ENCODE measurements around the gene TRAM2.

The TRAM2 gene

DNA sequence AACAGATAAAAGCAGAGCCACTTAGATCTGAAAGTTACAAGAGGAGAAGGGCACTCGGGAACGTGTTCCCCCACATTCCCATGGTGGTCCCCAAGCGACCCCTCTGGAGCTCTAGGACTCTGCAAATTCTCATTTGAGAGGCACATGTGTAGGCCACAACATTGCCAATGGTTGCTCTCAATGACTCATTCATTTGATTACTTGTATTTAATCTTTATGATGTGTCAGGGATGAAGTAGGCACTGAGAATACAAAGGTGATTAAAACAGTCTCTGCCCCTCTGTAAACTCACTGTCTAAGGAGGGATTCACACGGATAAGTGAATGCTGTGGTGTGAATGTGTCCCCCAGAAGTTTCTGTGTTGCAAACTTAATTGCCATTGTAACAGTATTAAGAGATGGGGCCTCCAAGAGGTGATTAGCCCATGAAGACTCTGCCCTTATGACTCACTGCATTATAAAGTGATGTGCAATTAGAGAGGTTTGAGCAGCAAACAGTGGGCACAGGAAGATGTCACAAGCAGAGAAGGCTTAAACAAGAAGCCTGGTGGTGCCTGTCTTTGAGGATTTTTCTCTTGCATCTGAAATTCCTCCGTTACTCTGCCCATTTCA lies 34.0 kb upstream of the TRAM2 start:
- H2AFZ ChIP-seq (ENCODE audit: low read length), result no peak overlapping the region
- peak overlapping the region; percentile 31 for H3K4me2 ChIP-seq (ENCODE audit: low read depth, low read length, poor library complexity, severe bottlenecking)
- no peaks in the 10 kb centered on the region for H3K27me3 ChIP-seq (ENCODE audit: insufficient read depth, low read length, poor library complexity, severe bottlenecking)
- no peaks in the 10 kb centered on the region for H3K9me2 ChIP-seq (replicated peaks; ENCODE audit: low read depth, low read length)
- peak overlapping the region; percentile 34 for H3K9ac ChIP-seq (ENCODE audit: low read depth, low read length, poor library complexity, severe bottlenecking)
- H3K4me3 ChIP-seq (ENCODE audit: low read length, poor library complexity, severe bottlenecking), result no peak overlapping the region
- peaks cover 44% of the 10 kb centered on the region for H3K4me1 ChIP-seq (ENCODE audit: insufficient read depth, low read length, poor library complexity, severe bottlenecking)
- no peaks in the 10 kb centered on the region for H3K9me3 ChIP-seq (ENCODE audit: insufficient read depth, low read depth, low read length)
- H3K79me2 ChIP-seq (ENCODE audit: insufficient read depth, low read length), result no peaks in the 10 kb centered on the region
- no peaks in the 10 kb centered on the region for H3F3A ChIP-seq (ENCODE audit: low read depth)
- no peaks in the 10 kb centered on the region for H3K36me3 ChIP-seq (ENCODE audit: insufficient read depth, low read length)
- TF ChIP-seq EZH2phosphoT487 (IDR thresholded peaks at IDR 0.05; ENCODE audit: borderline replicate concordance), result no peak
- TF ChIP-seq, protein P1, sequence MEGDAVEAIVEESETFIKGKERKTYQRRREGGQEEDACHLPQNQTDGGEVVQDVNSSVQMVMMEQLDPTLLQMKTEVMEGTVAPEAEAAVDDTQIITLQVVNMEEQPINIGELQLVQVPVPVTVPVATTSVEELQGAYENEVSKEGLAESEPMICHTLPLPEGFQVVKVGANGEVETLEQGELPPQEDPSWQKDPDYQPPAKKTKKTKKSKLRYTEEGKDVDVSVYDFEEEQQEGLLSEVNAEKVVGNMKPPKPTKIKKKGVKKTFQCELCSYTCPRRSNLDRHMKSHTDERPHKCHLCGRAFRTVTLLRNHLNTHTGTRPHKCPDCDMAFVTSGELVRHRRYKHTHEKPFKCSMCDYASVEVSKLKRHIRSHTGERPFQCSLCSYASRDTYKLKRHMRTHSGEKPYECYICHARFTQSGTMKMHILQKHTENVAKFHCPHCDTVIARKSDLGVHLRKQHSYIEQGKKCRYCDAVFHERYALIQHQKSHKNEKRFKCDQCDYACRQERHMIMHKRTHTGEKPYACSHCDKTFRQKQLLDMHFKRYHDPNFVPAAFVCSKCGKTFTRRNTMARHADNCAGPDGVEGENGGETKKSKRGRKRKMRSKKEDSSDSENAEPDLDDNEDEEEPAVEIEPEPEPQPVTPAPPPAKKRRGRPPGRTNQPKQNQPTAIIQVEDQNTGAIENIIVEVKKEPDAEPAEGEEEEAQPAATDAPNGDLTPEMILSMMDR (conservative IDR thresholded peaks at IDR 0.05; ENCODE audit: low read length), result no peak
- no peaks in the 10 kb centered on the region for H4K20me1 ChIP-seq (ENCODE audit: insufficient read depth, low read length, poor library complexity, severe bottlenecking)

DNA sequence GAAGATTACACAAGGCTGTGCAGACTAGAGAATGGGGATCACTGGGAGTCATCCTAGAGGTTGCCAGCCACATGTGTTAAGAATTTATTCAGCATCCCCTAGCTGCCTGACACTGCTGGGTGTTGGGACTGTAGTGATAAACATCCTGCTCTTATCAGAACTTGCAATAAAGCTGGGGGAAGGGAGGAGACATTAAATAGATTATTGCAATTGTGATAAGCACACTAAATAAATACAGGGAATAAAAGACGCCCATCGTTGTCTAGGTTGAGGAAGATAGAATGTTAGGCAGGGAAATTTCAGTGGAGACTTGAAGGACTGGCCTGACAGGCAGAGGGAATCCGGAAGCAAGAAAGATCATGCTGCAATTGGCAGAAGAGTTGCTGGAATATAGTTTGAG lies 33.2 kb upstream of the TRAM2 start:
- Histone ChIP-seq H3K79me2 (ENCODE audit: insufficient read depth, low read length) (no peaks in the 10 kb centered on the region), H2AFZ (ENCODE audit: low read length) (no peak overlapping the region), H3F3A (ENCODE audit: low read depth) (no peaks in the 10 kb centered on the region), H4K20me1 (ENCODE audit: insufficient read depth, low read length, poor library complexity, severe bottlenecking) (no peaks in the 10 kb centered on the region), H3K36me3 (ENCODE audit: insufficient read depth, low read length) (no peaks in the 10 kb centered on the region), H3K9ac (ENCODE audit: low read depth, low read length, poor library complexity, severe bottlenecking) (no peak overlapping the region), H3K4me3 (ENCODE audit: low read length, poor library complexity, severe bottlenecking) (no peak overlapping the region), H3K9me2 (replicated peaks; ENCODE audit: low read depth, low read length) (no peaks in the 10 kb centered on the region), H3K9me3 (ENCODE audit: insufficient read depth, low read depth, low read length) (no peaks in the 10 kb centered on the region), H3K27me3 (ENCODE audit: insufficient read depth, low read length, poor library complexity, severe bottlenecking) (no peaks in the 10 kb centered on the region), H3K4me2 (ENCODE audit: low read depth, low read length, poor library complexity, severe bottlenecking) (no peak overlapping the region), H3K4me1 (ENCODE audit: insufficient read depth, low read length, poor library complexity, severe bottlenecking) (peaks cover 47% of the 10 kb centered on the region)
- TF ChIP-seq, protein P1 (conservative IDR thresholded peaks at IDR 0.05; ENCODE audit: low read length), result no peak
- TF ChIP-seq EZH2phosphoT487 (IDR thresholded peaks at IDR 0.05; ENCODE audit: borderline replicate concordance), result no peak

DNA sequence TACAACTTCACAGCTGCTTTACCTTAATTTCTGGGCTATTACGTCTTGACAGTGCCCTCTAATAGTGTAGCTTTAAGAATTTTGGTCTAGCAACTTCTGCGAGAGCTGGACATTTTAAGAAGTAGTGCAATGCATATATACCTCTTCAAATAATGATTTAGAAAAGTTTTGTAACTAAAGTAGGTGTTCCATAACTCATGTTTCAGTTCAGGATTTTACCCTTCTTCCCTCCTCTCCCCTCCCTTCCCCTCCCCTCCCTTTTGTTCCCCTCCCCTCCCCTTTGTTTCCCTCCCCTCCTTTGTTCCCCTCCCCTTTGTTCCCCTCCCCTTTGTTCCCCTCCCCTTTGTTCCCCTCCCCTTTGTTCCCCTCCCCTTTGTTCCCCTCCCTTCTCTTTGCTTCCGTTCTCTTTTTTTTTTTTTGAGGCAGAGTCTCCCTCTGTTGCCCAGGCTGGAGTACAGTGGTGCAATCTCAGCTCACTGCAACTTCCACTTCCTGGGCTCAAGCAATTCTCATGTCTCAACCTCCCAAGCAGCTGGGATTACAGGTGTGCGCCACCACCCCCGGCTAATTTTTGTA lies 28.8 kb upstream of the TRAM2 start:
- H3F3A ChIP-seq (ENCODE audit: low read depth), result no peaks in the 10 kb centered on the region
- H3K9me2 ChIP-seq (replicated peaks; ENCODE audit: low read depth, low read length), result no peaks in the 10 kb centered on the region
- H3K9me3 ChIP-seq (ENCODE audit: insufficient read depth, low read depth, low read length), result no peaks in the 10 kb centered on the region
- no peaks in the 10 kb centered on the region for H3K79me2 ChIP-seq (ENCODE audit: insufficient read depth, low read length)
- no peak for TF ChIP-seq EZH2phosphoT487 (IDR thresholded peaks at IDR 0.05; ENCODE audit: borderline replicate concordance)
- TF ChIP-seq, protein P1 (conservative IDR thresholded peaks at IDR 0.05; ENCODE audit: low read length), result no peak
- H3K36me3 ChIP-seq (ENCODE audit: insufficient read depth, low read length), result no peaks in the 10 kb centered on the region
- no peak overlapping the region for H3K9ac ChIP-seq (ENCODE audit: low read depth, low read length, poor library complexity, severe bottlenecking)
- H3K4me1 ChIP-seq (ENCODE audit: insufficient read depth, low read length, poor library complexity, severe bottlenecking), result peaks cover 45% of the 10 kb centered on the region
- no peak overlapping the region for H3K4me3 ChIP-seq (ENCODE audit: low read length, poor library complexity, severe bottlenecking)
- H3K27me3 ChIP-seq (ENCODE audit: insufficient read depth, low read length, poor library complexity, severe bottlenecking), result no peaks in the 10 kb centered on the region
- H4K20me1 ChIP-seq (ENCODE audit: insufficient read depth, low read length, poor library complexity, severe bottlenecking), result no peaks in the 10 kb centered on the region
- H3K4me2 ChIP-seq (ENCODE audit: low read depth, low read length, poor library complexity, severe bottlenecking), result no peak overlapping the region
- no peak overlapping the region for H2AFZ ChIP-seq (ENCODE audit: low read length)
